Liver (tissue), 9 donors: ENCODE measurements around the gene DDX54. TPM values are rescaled to one million over a fixed set of nuclear protein-coding genes. Genes with fewer than 3 reads are reported as not detected.

Experiments used
- DNase-seq: peaks from one replicate; pipeline ENCODE4 v3.0.0-alpha.2; 2017; ENCODE audit warnings: low spot score
- H3K27ac ChIP-seq, 2 donors: one replicate each; pipeline ENCODE4 v1.7.0; 2013; ENCODE audit warnings: inconsistent platforms in 2 of 2, low read length in 2 of 2, control low read depth in 1 of 2, low read depth in 1 of 2, mild to moderate bottlenecking in 1 of 2
- H3K27me3 ChIP-seq, 4 donors: one replicate each; pipeline versions ENCODE4 v1.6.1 to v1.7.0; 2013; ENCODE audit warnings: low read length in 3 of 4, inconsistent platforms in 1 of 4, mild to moderate bottlenecking in 1 of 4, moderate library complexity in 1 of 4; ENCODE audit not compliant: control insufficient read depth in 4 of 4, insufficient read depth in 4 of 4
- H3K36me3 ChIP-seq, 4 donors: one replicate each; pipeline versions ENCODE4 v1.6.1 to v1.7.0; 2013; ENCODE audit warnings: low read length in 3 of 4, mild to moderate bottlenecking in 3 of 4, low read depth in 1 of 4, moderate library complexity in 1 of 4; ENCODE audit not compliant: control insufficient read depth in 4 of 4, insufficient read depth in 3 of 4
- H3K4me1 ChIP-seq, 4 donors: one replicate each; pipeline versions ENCODE4 v1.6.1 to v1.7.0; 2013; ENCODE audit warnings: low read length in 3 of 4, mild to moderate bottlenecking in 3 of 4, moderate library complexity in 1 of 4; ENCODE audit not compliant: control insufficient read depth in 4 of 4, insufficient read depth in 4 of 4
- H3K4me3 ChIP-seq, 3 donors: one replicate each; pipeline versions ENCODE4 v1.6.1 to v1.7.0; 2013; ENCODE audit warnings: low read length in 3 of 3, control low read depth in 1 of 3, low read depth in 1 of 3, mild to moderate bottlenecking in 1 of 3
- H3K9ac ChIP-seq, 2 donors: one replicate each; pipeline ENCODE4 v1.7.0; 2013; ENCODE audit warnings: low read length in 2 of 2, mild to moderate bottlenecking in 2 of 2, moderate library complexity in 2 of 2, control low read depth in 1 of 2, low read depth in 1 of 2
- H3K9me3 ChIP-seq, 4 donors: one replicate each; pipeline versions ENCODE4 v1.6.1 to v1.7.0; 2013; ENCODE audit warnings: low read length in 3 of 4; ENCODE audit not compliant: control insufficient read depth in 4 of 4
- EGR1 ChIP-seq, 2 donors: IDR thresholded peaks; 2 replicates each; pipeline ENCODE4 v1.6.1; 2016 to 2018; ENCODE audit warnings: antibody characterized with exemption in 2 of 2, low read depth in 2 of 2
- FOXA1 ChIP-seq: IDR thresholded peaks from 2 replicates; pipeline ENCODE4 v1.6.1; 2016; ENCODE audit warnings: antibody characterized with exemption
- HNF4A ChIP-seq, 2 donors: conservative IDR thresholded peaks; 2 replicates each; pipeline ENCODE4 v1.6.1; 2016; ENCODE audit warnings: antibody characterized with exemption in 2 of 2, mild to moderate bottlenecking in 2 of 2
- HNF4G ChIP-seq: IDR thresholded peaks from 2 replicates; pipeline ENCODE4 v1.6.1; 2016; ENCODE audit warnings: antibody characterized with exemption
- NR2F2 ChIP-seq: IDR thresholded peaks from 2 replicates; pipeline ENCODE4 v1.6.1; 2016; ENCODE audit warnings: antibody characterized with exemption
- RAD21 ChIP-seq, 2 donors: IDR thresholded peaks; 2 replicates each; pipeline ENCODE4 v1.6.1; 2016; ENCODE audit warnings: antibody characterized with exemption in 2 of 2, mild to moderate bottlenecking in 2 of 2
- RXRA ChIP-seq, 2 donors: IDR thresholded peaks; 2 replicates each; pipeline ENCODE4 v1.6.1; 2017 to 2018; ENCODE audit warnings: antibody characterized with exemption in 2 of 2, mild to moderate bottlenecking in 1 of 2
- YY1 ChIP-seq: IDR thresholded peaks from 2 replicates; pipeline ENCODE4 v1.6.1; 2016; ENCODE audit warnings: antibody characterized with exemption, mild to moderate bottlenecking
- WGBS: extraction: QIAGEN DNeasy Blood & Tissue Kit; methylation state at CpG from one replicate; pipeline ENCODE4 v1.1.7; 2013; 5-methylcytosine and 5-hydroxymethylcytosine counted together
- polyA plus RNA-seq, 2 donors: library from polyadenylated mRNA; stranded (reverse) in 1 of 2; unstranded in 1 of 2; fragments of 200-250 nt in 1 of 2; fragments of >200 nt in 1 of 2; fragmentation: Nextera tagmentation in 1 of 2; extraction: Ambion mirVana in 1 of 2; gene quantifications; one replicate each; pipeline versions ENCODE4 v1.2.1 to v1.2.3, GENCODE V29; 2013 to 2015
- total RNA-seq, 2 donors: library from RNA; depleted of rRNA; stranded (reverse); fragments of >200 nt; gene quantifications; one replicate each; pipeline ENCODE4 v1.2.3, GENCODE V29; 2014
- TF ChIP-seq, protein P1 (sequence below): IDR thresholded peaks from 2 replicates; pipeline ENCODE4 v1.6.1; 2016; ENCODE audit warnings: antibody characterized with exemption
- TF ChIP-seq, protein P2 (sequence below): IDR thresholded peaks from 2 replicates; pipeline ENCODE4 v1.6.1; 2016; ENCODE audit warnings: antibody characterized with exemption
- TF ChIP-seq, protein P3 (sequence below): IDR thresholded peaks from 2 replicates; pipeline ENCODE4 v1.6.1; 2016; ENCODE audit warnings: antibody characterized with exemption
- TF ChIP-seq, protein P4 (sequence below): IDR thresholded peaks from 2 replicates; pipeline ENCODE4 v1.6.1; 2016; ENCODE audit warnings: antibody characterized with exemption, mild to moderate bottlenecking
- donor health status: healthy.
- donor health status: healthy.
- donor health status: healthy.
- donor health status: healthy.
- donor health status: healthy.

The DDX54 gene
- total and polyA plus RNA-seq, 4 donors, result 20.2 to 28.4 (median 21.6) TPM

DNA sequence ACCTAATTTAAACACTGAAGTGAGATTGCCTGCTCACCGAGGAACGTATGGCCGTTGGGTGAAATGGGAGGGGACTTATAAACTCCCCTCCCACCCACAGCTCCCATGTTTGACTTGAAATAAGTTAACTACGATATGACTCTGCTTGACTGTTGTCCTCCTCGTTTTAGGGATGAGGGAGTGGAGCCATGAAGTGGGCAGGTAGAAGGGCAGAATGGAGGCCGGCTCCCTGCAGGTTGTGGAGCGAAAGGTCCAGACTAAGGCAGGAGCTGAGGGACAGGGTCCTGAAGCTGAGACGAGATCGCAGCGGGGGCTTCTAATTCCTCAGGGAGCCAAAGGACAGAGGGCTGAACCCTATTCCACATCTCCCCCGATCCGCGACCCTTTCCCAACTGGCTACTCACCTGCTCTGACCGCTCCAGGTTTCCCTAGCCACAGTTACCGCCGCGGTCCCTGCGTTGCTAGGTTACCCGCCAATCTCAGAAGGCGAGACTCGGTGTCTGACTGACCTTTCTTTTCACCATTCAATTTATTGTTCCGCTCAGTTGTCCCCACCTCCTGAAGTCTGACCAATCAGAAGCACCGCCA, 35.4 kb upstream of the DDX54 start:
- no peak for DNase-seq
- Histone ChIP-seq H3K27ac (no peak overlapping the region), H3K9ac (no peak overlapping the region), H3K36me3 (no peaks in the 10 kb centered on the region), H3K4me1 (peaks cover 6 to 29% (median 22%) of the 10 kb centered on the region in 4 donors), H3K4me3 (peak overlapping the region; percentile 2 to 44 (median 16)), H3K9me3 (no peaks in the 10 kb centered on the region), H3K27me3 (no peaks in the 10 kb centered on the region)
- WGBS, result 5% methylated on average over 23 of the region's 23 CpGs
- TF ChIP-seq, protein P1, sequence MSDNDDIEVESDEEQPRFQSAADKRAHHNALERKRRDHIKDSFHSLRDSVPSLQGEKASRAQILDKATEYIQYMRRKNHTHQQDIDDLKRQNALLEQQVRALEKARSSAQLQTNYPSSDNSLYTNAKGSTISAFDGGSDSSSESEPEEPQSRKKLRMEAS, result no peak
- TF ChIP-seq YY1, result peak; percentile 96

DNA sequence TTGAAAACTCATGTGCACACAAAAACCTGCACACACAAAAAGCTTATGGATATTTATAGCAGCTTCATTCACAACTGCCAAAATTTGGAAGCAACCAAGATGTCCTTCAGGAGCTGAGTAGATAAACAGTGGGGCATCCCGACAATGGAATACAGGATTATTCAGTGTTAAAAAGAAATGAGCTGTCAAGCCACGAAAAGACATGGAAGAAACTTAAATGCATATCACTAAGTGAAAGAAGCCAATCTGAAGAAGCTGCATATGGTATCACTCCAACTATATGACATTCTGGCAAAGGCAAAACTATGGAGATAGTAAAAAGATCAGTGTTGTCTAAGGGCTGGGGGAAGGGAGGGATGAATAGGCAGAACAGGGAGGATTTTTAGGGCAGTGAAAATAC, 30.7 kb upstream of the DDX54 start:
- H3K4me1 ChIP-seq, result peaks cover 0 to 7% (median 4%) of the 10 kb centered on the region in 4 donors
- no peaks in the 10 kb centered on the region for H3K9me3 ChIP-seq
- no peaks in the 10 kb centered on the region for H3K27me3 ChIP-seq
- WGBS, result 84% methylated on average over 2 of the region's 2 CpGs
- H3K4me3 ChIP-seq, result no peak overlapping the region
- no peak for DNase-seq
- H3K9ac ChIP-seq, result no peak overlapping the region
- H3K36me3 ChIP-seq, result no peaks in the 10 kb centered on the region
- H3K27ac ChIP-seq, result no peak overlapping the region
- TF ChIP-seq RXRA (IDR thresholded peaks at IDR 0.05) (no peak), FOXA1 (no peak), EGR1 (IDR thresholded peaks at IDR 0.05; ENCODE audit: low read depth in 2 of 2) (no peak), RAD21 (IDR thresholded peaks at IDR 0.05) (no peak), HNF4A (conservative IDR thresholded peaks at IDR 0.05) (no peak), HNF4G (no peak), YY1 (no peak), NR2F2 (no peak)
- TF ChIP-seq, protein P2, sequence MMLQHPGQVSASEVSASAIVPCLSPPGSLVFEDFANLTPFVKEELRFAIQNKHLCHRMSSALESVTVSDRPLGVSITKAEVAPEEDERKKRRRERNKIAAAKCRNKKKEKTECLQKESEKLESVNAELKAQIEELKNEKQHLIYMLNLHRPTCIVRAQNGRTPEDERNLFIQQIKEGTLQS, result no peak
- TF ChIP-seq, protein P3, sequence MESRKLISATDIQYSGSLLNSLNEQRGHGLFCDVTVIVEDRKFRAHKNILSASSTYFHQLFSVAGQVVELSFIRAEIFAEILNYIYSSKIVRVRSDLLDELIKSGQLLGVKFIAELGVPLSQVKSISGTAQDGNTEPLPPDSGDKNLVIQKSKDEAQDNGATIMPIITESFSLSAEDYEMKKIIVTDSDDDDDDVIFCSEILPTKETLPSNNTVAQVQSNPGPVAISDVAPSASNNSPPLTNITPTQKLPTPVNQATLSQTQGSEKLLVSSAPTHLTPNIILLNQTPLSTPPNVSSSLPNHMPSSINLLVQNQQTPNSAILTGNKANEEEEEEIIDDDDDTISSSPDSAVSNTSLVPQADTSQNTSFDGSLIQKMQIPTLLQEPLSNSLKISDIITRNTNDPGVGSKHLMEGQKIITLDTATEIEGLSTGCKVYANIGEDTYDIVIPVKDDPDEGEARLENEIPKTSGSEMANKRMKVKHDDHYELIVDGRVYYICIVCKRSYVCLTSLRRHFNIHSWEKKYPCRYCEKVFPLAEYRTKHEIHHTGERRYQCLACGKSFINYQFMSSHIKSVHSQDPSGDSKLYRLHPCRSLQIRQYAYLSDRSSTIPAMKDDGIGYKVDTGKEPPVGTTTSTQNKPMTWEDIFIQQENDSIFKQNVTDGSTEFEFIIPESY, result no peak
- TF ChIP-seq, protein P1, result no peak
- TF ChIP-seq, protein P4, sequence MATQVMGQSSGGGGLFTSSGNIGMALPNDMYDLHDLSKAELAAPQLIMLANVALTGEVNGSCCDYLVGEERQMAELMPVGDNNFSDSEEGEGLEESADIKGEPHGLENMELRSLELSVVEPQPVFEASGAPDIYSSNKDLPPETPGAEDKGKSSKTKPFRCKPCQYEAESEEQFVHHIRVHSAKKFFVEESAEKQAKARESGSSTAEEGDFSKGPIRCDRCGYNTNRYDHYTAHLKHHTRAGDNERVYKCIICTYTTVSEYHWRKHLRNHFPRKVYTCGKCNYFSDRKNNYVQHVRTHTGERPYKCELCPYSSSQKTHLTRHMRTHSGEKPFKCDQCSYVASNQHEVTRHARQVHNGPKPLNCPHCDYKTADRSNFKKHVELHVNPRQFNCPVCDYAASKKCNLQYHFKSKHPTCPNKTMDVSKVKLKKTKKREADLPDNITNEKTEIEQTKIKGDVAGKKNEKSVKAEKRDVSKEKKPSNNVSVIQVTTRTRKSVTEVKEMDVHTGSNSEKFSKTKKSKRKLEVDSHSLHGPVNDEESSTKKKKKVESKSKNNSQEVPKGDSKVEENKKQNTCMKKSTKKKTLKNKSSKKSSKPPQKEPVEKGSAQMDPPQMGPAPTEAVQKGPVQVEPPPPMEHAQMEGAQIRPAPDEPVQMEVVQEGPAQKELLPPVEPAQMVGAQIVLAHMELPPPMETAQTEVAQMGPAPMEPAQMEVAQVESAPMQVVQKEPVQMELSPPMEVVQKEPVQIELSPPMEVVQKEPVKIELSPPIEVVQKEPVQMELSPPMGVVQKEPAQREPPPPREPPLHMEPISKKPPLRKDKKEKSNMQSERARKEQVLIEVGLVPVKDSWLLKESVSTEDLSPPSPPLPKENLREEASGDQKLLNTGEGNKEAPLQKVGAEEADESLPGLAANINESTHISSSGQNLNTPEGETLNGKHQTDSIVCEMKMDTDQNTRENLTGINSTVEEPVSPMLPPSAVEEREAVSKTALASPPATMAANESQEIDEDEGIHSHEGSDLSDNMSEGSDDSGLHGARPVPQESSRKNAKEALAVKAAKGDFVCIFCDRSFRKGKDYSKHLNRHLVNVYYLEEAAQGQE, result no peak
